NCI-H1092 (cell line): ENCODE results near the gene KREMEN1.
"Not testable (repeated sequence)": the region's sequence is repeated elsewhere in the genome, so short reads cannot be mapped to it uniquely, and the experiment has no call there.

ENCODE experiments used
- DNase-seq: peaks from one replicate; lab custom pipeline; 2025; lab: John Stamatoyannopoulos, UW

Gene KREMEN1

DNA sequence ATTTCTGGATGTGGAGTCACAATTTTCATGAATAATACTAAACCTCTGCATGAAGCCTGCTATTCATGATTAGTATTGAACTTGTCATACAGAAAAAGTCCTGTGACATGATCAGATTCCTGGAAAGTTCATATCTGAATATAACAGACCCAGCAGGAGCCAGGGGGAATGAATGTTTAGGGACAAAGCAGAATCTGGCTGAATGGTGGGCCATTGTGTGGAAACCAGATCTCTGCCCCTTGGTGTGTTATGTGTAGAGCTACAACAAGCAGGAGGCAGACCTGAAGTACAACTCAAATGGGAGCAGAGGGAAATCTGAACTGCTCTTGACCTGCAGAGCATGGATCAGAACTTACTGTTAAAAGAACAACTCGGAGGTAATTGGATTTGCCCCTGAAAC, 30.3 kb downstream of the KREMEN1 start:
- no peak for DNase-seq

DNA sequence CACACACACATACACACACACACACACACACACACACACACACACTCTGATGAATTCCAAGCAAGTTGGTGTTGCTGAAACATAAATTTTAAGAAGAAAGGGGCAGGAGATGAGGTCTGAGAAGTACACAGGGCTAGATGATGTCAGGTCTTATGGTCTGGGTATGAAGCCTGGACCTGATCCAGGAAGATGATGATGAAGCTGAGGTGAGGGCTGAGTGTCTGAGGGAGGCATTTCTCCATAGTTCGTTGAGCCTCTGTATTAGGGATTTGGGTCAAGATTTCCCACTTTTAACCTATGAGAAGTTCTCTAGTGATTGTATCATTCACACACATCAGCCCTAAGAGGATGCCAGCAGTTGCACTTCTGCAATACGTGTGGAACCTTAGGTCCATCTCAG, 32.6 kb downstream of the KREMEN1 start:
- no peak for DNase-seq

DNA sequence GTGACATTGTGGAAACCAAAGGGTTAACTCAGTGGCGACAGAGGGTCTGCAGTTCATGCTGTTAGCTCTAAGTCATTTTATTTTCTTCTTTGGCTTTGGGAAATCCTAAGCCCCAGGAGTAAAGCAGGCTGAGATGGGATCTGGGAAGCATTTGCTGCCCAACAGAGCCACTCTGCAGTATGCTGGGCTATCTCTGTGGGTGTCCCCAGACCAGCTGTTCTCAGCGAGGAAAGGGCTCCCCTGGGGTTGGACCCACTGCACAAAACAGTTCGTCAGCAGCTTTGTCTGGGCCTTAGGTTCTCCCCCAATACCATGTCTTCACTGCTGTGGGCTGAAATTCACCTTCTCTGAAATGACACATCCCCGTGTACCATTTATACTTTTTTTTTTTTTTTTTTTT, 34.0 kb downstream of the KREMEN1 start:
- DNase-seq: no peak

DNA sequence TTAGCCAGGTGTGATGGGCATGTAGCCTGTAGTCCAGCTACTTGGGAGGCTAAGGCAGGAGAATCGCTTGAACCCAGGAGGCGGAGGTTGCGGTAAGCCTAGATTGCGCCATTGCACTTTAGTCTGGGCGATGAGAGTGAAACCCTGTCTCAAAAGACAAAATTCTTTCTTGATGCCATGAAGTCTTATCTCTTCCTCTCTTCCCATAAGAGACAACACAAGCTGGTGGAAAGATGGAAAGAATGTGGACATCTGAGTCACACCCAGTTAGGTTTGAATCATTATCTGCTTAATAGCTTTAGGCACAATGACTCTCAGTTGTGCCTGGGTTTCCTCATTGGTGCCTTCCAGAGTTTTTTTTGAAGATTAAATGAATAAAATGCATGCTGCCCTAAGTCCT, 35.3 kb downstream of the KREMEN1 start:
- DNase-seq: no peak

DNA sequence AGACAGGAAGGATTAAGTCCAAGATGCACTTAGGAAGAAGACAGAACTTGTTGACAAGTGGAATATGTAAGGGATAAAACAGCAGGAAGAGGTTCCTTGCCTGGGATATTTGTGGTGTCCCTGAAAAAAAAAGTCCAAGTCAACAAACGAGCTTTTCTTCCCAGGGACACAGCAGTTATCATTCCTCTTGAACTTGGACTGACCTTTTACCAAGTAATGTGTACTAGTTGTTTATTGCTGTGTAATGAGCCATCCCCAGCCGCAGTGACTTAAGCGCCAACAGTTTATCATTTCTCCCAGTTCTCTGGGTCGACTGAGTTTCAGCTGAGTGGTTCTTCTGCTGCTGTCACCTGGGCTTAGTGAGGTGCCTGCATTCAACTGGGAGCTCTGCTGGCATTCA, 37.0 kb downstream of the KREMEN1 start:
- no peak for DNase-seq

DNA sequence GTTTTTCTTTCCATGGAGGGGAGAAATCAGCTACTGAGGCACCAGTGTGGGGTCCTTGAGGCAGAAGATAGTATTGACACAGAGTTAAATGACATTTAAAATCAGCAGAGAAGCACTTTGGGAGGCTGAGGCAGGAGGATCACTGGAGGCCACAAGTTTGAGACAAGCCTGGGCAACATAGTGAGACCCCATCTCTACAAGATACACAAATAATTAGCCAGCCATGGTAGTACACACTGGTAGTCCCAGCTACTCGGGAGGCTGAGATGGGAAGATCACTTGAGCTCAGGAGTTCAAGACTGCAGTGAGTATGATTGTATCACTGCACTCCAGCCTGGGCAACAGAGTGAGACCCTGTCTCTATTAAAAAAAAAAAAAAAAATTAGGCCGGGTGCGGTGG, 38.1 kb downstream of the KREMEN1 start:
- no peak for DNase-seq

DNA sequence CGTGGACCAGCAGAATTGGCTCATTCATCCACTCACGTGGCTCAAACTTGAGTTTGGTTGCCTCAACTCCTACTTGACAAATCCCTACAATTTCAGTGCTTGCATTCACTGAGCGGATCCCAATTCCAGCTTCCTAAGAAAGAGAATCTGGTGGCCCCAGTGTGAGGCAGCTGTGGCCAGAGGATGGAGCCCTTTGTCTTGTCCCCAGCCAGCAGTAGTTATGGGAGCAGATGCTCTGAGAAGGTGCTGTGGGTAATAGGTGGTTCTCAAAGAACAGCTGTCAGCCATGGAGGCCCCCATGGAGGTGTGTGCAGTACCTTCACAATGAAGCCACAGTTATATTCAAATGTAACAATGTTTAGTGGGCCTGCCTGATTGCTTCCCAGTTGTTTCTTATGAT, 39.3 kb downstream of the KREMEN1 start:
- DNase-seq: no peak

DNA sequence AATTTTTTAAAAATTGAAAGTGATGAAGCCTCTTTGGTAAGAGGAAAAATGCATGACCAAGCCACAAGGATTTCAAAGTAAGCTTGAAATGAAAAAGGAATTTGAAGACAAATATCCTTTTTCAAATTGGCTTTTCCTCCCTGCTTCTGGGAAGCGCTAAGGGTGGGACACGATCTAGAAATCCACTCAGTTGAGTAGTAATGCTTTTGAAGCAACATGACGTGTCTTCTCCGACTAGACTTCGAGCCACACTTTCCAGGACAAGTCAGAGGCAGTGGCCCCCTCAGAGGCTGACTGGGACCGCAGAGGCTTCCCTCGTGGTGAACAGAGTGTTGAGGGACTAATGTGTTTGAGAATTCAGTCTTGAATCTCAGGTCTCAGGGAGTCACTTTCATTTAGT, 39.8 kb downstream of the KREMEN1 start:
- DNase-seq: no peak

DNA sequence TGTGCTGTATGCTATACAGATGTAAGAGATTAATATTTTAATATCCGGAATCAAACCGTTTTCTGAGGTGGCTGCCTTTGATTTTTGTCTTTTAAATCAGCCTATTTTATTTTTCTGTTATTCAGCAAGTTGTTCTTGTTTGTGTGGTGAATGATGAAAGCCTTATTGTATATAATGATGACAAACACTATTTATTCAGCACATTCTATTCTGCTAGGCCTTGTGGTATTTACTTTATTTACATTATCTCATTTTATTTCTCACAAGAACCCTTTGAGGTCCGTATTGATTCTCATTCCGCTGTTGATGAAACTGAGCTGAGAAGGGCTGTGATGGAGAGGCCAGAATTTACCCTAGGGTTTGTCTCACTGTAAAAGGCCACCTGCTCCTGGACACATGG, 40.5 kb downstream of the KREMEN1 start:
- DNase-seq: no peak

DNA sequence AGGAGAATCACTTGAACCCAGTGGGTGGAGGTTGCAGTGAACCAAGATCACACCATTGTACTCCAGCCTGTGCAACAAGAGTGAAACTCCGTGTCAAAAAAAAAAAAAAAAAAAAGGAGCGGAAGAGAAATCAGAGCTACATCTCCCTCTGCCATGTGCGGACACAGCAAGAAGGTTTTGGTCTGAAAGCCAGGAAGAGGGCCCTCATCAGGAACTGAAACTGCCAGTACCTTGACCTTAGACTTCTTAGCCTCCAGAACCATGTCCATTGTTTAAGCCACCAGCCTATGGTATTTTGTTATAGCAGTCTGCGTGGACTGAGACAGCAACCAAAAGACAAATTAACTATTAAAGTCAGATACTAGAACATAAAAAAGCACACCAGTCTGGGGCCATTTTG, 41.6 kb downstream of the KREMEN1 start:
- no peak for DNase-seq

DNA sequence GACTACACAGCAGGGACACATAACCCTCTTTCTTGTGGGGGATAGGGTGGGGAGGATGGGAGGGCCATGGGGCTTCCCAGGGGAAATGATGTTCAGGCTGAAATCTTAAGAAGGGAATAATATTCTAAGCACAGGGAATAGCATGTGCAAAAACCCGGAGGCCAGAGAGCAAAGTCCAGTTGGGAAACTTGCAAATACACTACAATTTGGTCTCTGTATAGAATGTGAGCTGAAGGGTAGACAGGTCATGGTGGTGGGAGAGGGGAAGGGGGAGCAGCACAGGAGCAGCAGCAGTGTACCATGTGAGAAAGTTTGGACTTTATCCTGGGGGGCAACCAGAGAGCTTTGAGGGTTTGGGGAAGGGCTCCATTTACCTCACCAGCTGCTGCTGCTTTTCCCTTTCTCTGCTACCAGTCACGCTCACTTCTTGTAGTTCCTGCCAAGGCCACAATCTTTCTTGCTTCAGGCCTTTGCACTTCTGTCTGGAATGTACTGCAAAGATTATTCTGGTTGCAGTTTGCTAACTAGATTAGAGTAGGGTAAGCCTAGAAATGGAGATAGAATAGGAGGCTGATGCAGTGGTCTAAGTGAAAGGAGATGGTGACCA, 43.0 kb downstream of the KREMEN1 start:
- DNase-seq: no peak

DNA sequence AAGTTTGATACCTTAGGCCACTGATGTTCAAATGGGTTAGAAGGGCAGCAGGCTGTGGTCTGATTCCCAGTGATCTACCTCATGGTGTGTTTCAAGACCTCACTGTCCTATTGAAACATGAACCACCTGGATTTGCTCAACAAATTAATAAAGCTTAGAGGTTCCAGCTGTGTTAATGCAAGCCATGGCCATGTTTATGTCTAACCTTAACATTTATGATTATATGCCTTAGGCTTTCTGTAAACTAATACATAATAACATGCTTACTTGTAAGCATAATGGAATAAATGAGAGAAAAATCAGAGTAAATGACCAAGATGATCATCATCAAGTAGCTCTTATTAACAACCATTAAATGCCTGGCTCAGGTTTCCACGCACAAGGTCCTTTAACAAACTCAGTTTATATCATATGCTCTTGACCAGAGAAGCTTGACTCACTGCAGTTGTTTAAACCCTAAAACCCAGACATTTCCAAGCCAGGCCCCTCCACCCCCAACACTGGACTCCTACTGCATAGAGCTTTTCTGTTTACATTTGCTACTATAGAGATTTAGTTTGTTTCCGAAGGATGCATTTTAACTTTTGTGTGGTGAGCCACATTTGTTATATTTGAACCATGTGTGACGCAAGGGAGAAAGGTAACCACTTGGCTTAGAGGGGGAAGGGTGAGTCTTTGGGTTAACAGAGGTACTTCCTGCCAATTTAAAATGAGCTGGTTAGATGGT, 43.7 kb downstream of the KREMEN1 start:
- DNase-seq: no peak

DNA sequence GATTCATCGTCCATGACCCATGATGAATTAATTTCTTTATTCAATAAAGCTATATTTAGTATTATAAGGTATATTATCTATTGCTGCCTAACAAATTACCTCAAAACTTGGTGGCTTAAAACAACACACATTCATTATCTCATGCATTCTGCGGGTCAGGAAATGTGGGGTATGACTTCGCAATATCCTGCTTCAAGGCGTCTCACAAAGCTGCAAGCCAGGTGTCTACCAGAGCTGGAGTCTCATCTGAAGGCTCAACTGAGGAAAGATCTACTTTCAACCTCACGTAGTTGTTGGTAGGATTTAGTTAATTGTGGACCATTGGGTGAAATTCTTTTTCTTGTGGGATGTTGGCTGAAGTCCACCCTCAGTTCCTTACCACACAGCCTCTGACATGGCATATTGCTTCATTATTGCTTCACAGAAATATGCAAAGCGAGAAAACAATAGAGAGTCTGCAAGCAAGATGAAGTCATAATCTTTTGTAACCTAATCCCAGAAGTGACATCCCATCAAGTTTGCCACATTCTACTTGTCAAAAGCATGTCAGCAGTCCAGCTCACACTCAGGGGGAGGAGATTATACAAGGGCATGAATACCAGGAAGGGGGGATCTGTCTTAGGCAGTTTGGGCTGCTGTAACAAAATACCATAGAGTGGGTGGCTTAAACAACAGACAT, 45.1 kb downstream of the KREMEN1 start:
- DNase-seq: no peak

DNA sequence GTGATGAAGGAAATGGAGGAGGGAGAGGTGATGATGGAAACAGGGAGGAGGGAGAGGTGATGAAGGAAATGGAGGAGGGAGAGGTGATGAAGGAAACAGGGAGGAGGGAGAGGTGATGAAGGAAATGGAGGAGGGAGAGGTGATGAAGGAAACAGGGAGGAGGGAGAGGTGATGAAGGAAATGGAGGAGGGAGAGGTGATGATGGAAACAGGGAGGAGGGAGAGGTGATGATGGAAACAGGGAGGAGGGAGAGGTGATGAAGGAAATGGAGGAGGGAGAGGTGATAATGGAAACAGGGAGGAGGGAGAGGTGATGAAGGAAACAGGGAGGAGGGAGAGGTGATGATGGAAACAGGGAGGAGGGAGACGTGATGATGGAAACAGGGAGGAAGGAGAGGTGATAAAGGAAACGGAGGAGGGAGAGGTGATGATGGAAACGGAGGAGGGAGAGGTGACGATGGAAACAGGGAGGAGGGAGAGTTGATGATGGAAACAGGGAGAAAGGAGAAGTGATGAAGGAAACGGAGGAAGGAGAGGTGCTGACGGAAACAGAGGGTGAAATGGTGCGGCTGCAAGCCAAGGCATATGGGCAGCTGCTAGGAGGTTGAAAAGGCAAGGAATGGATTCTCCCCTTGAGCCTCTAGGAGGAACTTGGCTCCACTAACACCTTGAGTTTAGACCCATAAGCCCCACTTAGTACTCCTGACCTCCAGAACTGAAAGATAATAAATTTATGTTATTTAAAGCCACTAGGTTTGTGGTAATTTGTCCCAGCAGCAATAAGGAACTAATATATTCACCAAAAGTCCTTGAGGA, 47.5 kb downstream of the KREMEN1 start:
- DNase-seq: not testable (repeated sequence)

DNA sequence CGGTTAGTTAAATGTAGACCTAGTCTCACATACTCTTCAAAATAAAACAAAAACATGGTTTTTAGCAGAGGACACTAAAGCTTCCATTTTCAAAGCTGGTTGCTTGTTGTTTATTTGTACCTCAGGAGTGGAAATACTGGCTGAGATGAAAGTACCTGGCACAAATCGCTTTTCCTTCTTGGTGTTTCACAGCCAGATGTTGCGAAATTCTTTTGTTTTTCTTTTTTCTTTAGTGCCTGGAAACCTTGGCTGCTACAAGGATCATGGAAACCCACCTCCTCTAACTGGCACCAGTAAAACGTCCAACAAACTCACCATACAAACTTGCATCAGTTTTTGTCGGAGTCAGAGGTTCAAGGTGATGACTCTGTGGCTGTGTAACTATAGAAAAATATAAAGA, 48.3 kb downstream of the KREMEN1 start:
- DNase-seq: no peak

DNA sequence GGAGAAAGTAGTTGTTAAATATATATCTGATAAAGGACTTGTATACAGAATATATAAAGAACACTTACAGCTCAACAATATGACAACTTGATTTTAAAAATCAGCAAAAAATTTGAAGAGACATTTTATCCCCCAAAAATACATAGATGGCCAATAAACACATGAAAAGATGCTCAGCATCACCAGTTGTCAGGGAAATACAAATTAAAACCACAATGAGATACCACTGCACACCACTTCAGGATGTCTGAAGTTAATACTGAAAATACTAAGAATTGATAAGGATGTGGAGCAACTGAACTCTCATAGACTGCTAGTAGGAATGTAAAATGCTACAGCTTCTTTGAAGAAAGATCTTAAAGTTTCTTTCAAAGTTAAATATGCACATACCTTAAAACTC, 49.2 kb downstream of the KREMEN1 start:
- DNase-seq: no peak

DNA sequence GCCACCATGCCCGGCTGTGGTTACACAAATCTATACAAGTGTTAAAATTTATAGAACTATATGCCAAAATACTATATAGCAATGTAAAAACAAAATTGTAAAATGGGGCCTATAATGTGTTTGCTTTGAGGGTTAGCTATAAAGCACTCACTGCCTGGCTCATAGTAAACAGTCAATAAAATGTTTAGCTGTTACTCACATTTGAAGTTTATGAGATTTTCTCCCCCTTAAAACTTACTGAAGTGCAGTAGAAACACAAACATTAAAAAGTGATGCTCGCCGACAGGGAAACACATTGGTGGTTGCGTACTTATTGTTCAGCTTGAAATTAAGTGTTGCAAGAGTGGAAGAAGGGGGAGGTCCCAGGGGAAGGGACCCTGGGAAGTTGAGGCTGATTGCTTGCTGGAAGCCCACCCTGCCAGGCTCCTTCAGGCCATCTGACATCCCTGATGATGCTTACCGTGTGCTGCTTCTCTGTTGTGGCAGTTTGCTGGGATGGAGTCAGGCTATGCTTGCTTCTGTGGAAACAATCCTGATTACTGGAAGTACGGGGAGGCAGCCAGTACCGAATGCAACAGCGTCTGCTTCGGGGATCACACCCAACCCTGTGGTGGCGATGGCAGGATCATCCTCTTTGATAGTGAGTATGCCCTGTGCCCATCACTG, 52.1 kb downstream of the KREMEN1 start:
- no peak for DNase-seq

DNA sequence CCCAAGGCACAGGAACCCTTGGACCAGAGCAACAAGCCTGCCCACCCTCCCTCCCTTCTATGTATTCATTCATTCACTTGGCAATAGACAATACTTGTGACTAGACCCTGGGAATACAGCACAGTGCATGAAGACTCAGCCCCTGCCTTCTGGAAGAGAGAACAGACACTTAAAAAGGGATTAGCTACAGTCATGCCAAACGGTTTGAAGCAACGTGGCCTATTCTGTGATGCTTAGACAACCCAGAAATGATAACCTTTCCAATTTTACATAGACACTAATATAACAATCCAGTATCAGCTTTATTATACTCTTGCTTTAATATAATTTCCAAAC, 52.6 kb downstream of the KREMEN1 start:
- no peak for DNase-seq

DNA sequence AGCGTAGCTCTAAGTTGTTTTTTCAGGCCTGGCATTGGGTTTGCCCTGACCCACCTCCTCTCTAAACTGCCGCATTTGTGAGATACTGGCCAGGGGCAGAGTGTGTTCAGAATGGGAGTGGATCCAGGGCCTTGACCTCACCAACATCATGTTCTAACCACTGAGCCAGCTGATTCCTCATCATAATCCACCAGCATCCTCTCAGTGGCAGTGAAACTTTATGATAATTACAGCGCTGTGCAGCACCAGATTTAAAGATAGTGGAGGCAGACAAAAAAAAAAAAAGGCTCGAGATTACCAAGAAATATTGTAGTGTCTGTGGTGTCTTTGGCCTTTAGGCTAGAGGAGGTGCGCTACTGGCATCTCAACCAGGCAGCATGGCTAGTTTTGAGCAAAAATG, 53.0 kb downstream of the KREMEN1 start:
- DNase-seq: no peak

DNA sequence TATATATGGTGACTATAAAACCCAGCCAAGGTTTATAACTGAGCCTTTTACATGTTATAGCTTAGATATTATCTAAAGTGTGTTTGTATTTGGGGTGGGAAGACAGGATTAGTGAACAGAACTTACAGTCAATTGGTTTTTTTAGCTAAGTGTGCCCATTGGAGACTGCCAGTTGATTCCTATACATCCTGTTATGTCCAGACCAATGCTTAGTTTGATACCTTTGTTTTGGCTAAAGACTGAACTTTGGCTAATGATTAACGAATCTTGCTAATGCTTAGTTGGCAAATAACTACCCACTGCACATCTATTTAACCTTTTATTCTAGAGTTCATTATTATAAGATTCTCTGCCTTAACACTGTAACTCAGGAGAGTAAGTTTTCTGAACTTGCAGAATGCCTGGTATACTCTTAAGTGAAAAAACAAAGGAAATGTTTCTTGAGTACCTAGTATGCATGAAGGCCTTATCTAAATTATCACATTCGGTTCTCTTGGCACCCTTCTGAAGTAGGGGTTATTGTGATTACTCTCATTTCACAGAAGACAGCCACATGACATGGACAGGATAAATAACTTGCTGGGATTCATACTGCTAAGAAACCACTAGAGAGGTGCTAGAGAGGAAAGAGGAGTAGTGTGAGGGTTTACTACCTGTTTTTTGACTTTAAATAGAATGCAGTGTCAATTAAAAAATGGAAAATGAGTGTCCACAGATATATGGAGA, 54.0 kb downstream of the KREMEN1 start:
- no peak for DNase-seq
